Activated T-helper 17 cell treated with anti-CD3 and anti-CD28 coated beads, Interleukin-2, amount 50 U/mL, for 72 hours (primary cell): ENCODE measurements around the gene TRIM44. TPM values are rescaled to one million over a fixed set of nuclear protein-coding genes. Genes with fewer than 3 reads are reported as not detected.
"Not testable (repeated sequence)": the region's sequence is repeated elsewhere in the genome, so short reads cannot be mapped to it uniquely, and the experiment has no call there.

Source experiments
- ATAC-seq: fragments of 150-1000 bp; cut with Tn5 transposase; replicated peaks from 2 replicates; pipeline ENCODE4 v1.10.0; 2021; ENCODE audit warnings: mild to moderate bottlenecking, moderate library complexity
- H3K27ac Mint-ChIP-seq: one replicate; pipeline ENCODE4 v1.8.0; 2022; ENCODE audit warnings: mixed read lengths
- H3K27me3 Mint-ChIP-seq: one replicate; pipeline ENCODE4 v1.8.0; 2022; ENCODE audit warnings: mixed read lengths
- H3K36me3 Mint-ChIP-seq: one replicate; pipeline ENCODE4 v1.8.0; 2022; ENCODE audit warnings: low read depth, mild to moderate bottlenecking, mixed read lengths
- H3K4me1 Mint-ChIP-seq: one replicate; pipeline ENCODE4 v1.8.0; 2022; ENCODE audit warnings: mixed read lengths
- H3K4me3 Mint-ChIP-seq: one replicate; pipeline ENCODE4 v1.8.0; 2022; ENCODE audit warnings: mild to moderate bottlenecking, mixed read lengths
- H3K9me3 Mint-ChIP-seq: one replicate; pipeline ENCODE4 v1.8.0; 2022; ENCODE audit warnings: mixed read lengths
- total RNA-seq, 2 donors: library from RNA; stranded (reverse); gene quantifications; one replicate each; pipeline ENCODE4 v1.2.3, GENCODE V29; 2022

TRIM44 gene
- total RNA-seq, 2 donors from 2014 or later: 14.3 to 17.7 TPM

DNA sequence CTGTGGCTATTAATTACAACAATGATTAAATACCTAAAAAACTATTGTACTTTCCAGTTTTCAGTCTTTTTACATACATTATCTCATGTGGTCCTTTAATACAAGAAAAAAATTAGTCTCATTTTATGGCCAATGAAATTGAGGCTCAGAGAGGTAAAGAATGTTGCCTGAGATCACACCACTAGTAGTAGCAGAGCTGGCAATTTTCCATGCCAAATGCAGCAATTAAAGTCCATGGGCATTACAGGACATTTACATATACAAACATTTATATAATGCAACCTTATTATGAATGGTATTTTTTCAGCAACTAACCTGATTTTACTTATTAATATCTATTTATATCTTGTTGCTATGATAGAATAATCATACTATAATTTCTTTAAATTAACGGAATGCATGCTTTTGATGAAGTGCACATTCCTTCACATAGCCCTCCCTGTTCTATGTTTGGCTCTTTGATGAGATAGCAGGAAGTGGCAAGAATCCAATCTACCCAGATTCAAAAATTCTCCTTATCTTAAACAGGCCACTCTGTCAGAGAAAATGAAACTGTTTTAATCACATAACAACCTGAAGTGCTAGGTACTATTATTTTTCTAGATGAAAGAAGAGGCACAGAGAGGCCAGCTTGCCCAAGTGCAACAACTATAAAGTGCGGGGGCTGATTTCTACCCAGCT lies 160.4 kb downstream of the TRIM44 start:
- Mint-ChIP-seq H3K27ac (no peak overlapping the region), H3K4me1 (peaks cover 4% of the 10 kb centered on the region), H3K4me3 (no peak overlapping the region), H3K9me3 (no peaks in the 10 kb centered on the region), H3K36me3 (no peaks in the 10 kb centered on the region), H3K27me3 (no peaks in the 10 kb centered on the region)
- ATAC-seq: no peak

DNA sequence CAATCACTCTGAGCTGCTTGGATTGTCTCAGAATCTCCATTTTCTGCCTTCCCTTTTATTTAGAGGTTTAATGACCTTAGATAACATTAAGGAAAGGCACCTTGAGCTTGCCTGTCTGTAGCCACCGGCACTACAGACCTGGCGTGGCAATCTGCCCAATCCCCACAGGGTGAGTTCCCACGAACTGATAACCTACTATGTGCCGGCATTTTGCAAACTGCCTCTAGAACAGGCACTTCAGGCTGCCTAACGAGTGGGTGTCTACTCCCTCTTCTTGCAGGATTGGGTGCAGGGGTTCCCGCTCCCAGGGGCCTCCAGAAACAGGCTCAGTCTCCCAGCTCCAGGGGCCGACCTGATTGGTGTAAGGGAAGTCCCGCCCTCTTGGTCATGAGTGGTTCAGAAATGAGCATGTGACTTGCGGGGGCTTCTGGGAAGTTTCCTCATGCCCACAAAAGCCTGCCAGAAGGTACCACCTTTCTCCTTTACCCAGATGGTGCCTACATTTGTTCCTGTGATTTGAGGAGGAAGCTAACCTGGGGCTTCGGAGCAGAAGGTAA lies 161.2 kb downstream of the TRIM44 start:
- H3K27ac Mint-ChIP-seq: no peak overlapping the region
- no peaks in the 10 kb centered on the region for H3K27me3 Mint-ChIP-seq
- H3K36me3 Mint-ChIP-seq: no peaks in the 10 kb centered on the region
- no peaks in the 10 kb centered on the region for H3K9me3 Mint-ChIP-seq
- ATAC-seq: no peak
- no peak overlapping the region for H3K4me3 Mint-ChIP-seq
- peaks cover 4% of the 10 kb centered on the region for H3K4me1 Mint-ChIP-seq

DNA sequence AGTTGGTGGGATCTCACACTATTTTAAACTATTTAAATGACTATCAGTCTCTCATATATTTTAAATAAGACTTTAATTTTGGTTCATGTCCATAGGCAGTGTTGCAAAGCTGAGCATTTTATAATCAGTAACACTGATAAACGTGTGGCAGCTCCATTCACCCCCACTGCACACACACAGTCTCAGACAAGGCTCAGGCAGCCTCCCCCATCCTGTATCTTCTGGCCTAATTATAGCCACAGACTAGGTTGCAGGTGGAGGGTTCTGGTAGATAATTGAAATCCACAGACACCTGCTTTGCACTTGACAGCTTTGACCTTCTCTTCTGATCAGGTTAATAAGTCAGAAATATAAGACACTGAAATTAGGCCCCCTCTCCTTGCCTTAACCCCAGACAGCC lies 162.8 kb downstream of the TRIM44 start:
- Mint-ChIP-seq H3K4me1 (peaks cover 4% of the 10 kb centered on the region), H3K9me3 (no peaks in the 10 kb centered on the region), H3K27me3 (no peaks in the 10 kb centered on the region), H3K27ac (no peak overlapping the region), H3K4me3 (no peak overlapping the region), H3K36me3 (no peaks in the 10 kb centered on the region)
- ATAC-seq: no peak

DNA sequence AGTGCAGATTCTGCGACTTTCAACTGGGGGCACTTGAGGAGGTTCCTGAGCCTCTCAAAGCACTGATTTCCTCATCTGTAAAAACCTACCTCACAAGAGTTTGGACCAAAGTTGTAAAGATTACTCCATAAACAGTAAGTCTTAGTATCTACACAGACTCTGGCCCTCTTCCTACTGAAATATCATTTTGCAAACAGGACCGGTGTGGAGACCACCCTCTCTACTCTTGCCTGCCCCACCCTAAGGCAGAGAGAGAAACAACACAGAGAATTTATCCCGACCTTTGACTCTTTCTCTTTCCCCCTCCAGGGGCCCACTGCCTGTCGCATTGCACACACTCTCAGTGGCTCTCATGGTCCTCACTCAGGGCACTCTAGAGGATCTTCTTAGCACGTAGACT lies 163.4 kb downstream of the TRIM44 start:
- no peaks in the 10 kb centered on the region for H3K27me3 Mint-ChIP-seq
- ATAC-seq: no peak

DNA sequence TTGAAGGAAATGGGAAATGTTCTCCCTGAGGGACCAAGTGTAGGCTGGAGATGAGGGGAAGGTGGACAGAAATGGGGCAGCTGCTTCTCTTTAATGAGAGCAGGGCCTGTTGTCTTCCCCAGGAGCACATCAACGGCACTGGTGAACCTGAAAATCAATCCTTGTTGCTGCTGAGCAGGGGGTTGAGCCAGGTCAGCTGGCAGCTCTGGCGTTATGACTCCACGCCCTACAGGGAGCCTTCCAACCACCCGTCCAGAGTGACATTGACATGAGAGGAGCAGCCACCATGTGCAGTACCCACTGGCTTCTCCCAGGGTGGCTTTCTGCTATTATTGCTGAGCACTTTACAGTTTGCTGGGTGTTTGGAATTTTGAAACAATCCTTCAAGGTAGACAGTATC lies 164.4 kb downstream of the TRIM44 start:
- H3K4me3 Mint-ChIP-seq: no peak overlapping the region
- no peak for ATAC-seq

More for the DNA sequence above, 163.4 kb downstream of the TRIM44 start:
- no peaks in the 10 kb centered on the region for H3K9me3 Mint-ChIP-seq
- no peaks in the 10 kb centered on the region for H3K36me3 Mint-ChIP-seq
- H3K4me3 Mint-ChIP-seq: no peak overlapping the region
- H3K4me1 Mint-ChIP-seq: peaks cover 4% of the 10 kb centered on the region
- no peak overlapping the region for H3K27ac Mint-ChIP-seq

DNA sequence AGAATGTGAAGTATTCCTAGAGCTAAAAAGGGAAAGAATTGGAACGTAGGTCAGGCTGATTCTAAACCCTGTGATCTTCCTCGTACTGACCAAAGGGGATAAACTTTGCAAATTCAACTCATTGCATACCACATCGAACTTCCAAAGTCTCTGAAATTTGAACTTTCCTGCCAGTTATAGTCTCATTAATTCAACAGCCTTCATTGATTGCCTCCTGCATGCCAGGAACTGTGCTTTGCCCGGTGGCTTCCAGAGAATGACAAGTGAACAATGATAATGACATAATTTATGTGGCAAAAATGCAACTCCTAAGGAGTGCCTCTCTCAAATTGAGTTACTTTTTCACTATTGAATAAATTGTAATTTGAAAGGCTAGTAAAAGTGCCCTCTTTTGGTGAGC lies 173.6 kb downstream of the TRIM44 start:
- H3K4me1 Mint-ChIP-seq: no peaks in the 10 kb centered on the region
- H3K4me3 Mint-ChIP-seq: no peak overlapping the region
- no peak overlapping the region for H3K27ac Mint-ChIP-seq
- no peaks in the 10 kb centered on the region for H3K36me3 Mint-ChIP-seq
- H3K9me3 Mint-ChIP-seq: no peaks in the 10 kb centered on the region
- ATAC-seq: no peak
- H3K27me3 Mint-ChIP-seq: peaks cover 8% of the 10 kb centered on the region

More for the DNA sequence above, 164.4 kb downstream of the TRIM44 start:
- Mint-ChIP-seq H3K27ac (no peak overlapping the region), H3K9me3 (no peaks in the 10 kb centered on the region), H3K4me1 (peaks cover 3% of the 10 kb centered on the region), H3K36me3 (no peaks in the 10 kb centered on the region), H3K27me3 (no peaks in the 10 kb centered on the region)

DNA sequence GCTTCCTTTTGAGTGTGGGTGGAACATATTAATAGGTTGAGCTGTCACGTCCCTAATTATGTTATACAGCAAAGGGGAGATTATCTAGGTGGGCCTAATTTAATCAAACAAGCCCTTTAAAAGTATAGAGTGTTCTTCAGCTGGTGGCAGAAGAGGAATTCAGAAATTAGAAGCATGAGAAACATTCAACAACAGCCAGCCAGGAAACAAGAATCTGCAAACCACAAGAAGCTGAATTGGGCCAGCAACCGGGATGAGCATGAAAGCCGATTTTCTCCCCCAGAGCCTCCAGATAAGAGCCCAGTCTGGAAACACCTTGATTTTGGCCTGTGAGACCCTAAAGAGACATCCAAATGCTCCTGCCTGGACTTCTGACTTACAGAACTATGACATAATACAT lies 175.5 kb downstream of the TRIM44 start:
- Mint-ChIP-seq H3K36me3 (no peaks in the 10 kb centered on the region), H3K4me1 (no peaks in the 10 kb centered on the region), H3K4me3 (no peak overlapping the region), H3K27ac (no peak overlapping the region), H3K27me3 (peaks cover 8% of the 10 kb centered on the region), H3K9me3 (peaks cover 4% of the 10 kb centered on the region)
- no peak for ATAC-seq

DNA sequence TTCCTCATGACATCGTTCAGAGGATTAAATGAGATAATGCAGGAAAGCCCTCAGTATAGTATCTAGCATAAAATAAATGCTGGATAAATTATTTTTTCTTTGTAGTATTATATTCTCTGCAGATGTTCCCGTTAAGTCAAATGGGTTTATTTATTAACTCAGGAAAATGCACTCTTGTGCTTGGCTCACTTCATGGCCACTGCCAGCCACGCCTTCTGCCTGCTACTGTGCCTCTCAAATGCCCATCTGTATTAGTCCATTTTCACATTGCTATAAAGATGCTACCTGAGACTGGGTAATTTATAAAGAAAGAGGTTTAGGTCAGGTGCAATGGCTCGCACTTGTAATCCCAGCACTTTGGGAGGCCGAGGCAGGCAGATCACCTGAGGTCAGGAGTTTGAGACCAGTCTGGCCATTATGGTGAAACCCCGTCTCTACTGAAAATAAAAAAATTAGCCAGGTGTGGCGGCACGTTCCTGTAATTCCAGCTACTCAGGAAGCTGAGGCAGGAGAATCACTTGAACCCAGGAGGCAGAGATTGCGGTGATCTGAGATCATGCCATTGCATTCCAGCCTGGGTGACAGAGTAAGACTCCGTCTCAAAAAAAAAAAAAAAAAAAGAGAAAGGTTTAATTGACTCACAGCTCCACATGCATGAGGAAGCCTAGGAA lies 176.3 kb downstream of the TRIM44 start:
- not testable (repeated sequence) for H3K36me3 Mint-ChIP-seq, H3K4me3 Mint-ChIP-seq, ATAC-seq, H3K4me1 Mint-ChIP-seq, H3K27me3 Mint-ChIP-seq, H3K9me3 Mint-ChIP-seq, H3K27ac Mint-ChIP-seq

DNA sequence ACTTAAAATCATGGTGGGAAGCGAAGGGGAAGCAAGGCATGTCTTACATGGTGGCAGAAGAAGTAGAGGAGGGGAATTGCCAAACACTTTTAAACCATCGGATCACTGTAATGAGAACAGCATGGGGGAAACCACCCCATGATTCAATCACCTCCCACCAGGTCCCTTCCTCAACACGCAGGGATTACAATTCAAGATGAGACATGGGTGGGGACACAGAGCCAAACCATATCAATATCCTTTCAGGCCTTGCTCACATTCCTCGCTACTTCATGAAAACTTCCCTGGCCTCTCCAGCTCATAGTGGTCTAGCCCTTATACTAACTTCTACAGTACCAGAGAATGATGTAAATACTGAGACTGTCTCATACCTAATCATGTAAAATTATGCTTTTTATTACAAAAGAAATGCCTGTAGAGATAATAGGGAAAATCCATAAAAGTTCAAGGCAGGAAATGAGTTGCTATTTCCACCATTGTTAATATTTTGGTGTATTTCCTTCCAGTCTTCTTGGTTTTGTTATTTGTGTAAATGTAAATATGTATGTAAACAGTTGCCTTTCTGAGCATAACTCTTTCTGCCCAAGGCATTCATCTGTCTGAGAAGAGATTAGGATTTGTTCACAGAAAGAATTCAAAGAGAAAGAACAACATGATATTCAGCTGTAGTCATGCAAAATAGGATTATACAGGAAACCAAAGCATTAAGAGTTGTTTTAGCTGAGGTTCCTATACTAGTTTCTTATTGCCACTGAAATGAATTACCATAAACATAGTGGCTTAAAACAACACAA lies 177.0 kb downstream of the TRIM44 start:
- no peak for ATAC-seq
- Mint-ChIP-seq H3K27me3 (peaks cover 11% of the 10 kb centered on the region), H3K36me3 (no peaks in the 10 kb centered on the region), H3K4me3 (no peak overlapping the region), H3K9me3 (peaks cover 4% of the 10 kb centered on the region), H3K4me1 (no peaks in the 10 kb centered on the region), H3K27ac (no peak overlapping the region)

DNA sequence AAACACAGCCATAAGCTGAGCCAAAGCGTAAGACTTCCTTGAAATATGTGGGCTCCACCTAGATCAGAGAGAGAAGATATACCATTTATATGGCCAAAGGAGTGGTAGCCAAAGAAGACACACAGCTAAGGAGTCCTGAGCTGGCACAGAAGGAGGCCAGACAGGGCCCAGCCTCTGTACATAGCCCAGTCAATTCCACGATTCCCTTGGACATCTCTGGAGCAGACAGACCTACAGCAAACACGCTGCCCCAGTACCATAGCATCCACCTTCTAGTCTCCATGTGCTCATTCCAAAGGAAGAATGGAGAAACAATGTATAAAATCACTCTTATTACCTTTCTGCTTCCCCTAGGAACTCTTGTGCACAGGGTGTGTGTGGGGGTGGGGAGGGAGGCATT lies 179.2 kb downstream of the TRIM44 start:
- no peak overlapping the region for H3K27ac Mint-ChIP-seq
- H3K36me3 Mint-ChIP-seq: no peaks in the 10 kb centered on the region
- peaks cover 4% of the 10 kb centered on the region for H3K9me3 Mint-ChIP-seq
- no peak overlapping the region for H3K4me3 Mint-ChIP-seq
- peaks cover 16% of the 10 kb centered on the region for H3K27me3 Mint-ChIP-seq
- H3K4me1 Mint-ChIP-seq: no peaks in the 10 kb centered on the region
- ATAC-seq: no peak

DNA sequence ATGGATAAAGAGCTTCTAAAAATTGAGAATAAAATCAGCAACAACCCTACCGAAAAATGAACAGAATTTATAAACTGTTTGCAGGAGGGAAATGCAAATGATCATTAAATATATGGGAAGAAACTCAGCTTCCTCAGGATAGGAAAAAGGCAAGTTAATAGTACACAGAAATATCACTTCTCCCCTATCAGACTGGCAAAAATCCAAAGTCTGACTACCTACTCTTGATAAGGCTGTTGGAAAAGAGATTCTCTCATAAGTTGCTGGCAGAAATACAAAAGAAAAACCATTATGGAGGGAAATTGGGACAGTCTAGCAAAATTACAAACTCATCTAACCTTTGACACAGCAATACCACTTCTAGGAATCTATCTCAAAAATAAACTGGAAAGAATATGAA lies 180.4 kb downstream of the TRIM44 start:
- H3K4me3 Mint-ChIP-seq: no peak overlapping the region
- H3K4me1 Mint-ChIP-seq: no peaks in the 10 kb centered on the region
- H3K9me3 Mint-ChIP-seq: peaks cover 4% of the 10 kb centered on the region
- no peak overlapping the region for H3K27ac Mint-ChIP-seq
- no peak for ATAC-seq
- peaks cover 18% of the 10 kb centered on the region for H3K27me3 Mint-ChIP-seq
- no peaks in the 10 kb centered on the region for H3K36me3 Mint-ChIP-seq

DNA sequence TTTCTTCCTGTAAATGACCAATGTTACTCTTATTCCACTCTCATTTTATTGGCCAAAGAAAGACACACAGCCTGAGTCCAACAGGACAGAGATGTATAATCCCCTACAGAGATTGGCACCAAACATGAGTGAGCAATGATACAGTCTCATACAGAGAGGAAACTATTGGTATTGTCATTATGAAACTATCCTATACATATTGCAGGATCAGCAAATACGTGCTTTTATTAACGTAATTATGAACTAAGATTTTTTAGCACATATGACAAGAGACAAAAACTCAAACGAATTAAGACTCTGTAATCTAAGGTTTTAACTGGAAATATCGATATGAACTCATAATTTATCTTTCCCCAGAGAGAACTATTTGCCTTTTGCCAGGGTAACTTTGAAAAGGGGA lies 182.0 kb downstream of the TRIM44 start:
- no peak overlapping the region for H3K27ac Mint-ChIP-seq
- H3K27me3 Mint-ChIP-seq: peaks cover 21% of the 10 kb centered on the region
- no peak overlapping the region for H3K4me3 Mint-ChIP-seq
- ATAC-seq: no peak
- H3K36me3 Mint-ChIP-seq: no peaks in the 10 kb centered on the region
- no peaks in the 10 kb centered on the region for H3K4me1 Mint-ChIP-seq
- peaks cover 4% of the 10 kb centered on the region for H3K9me3 Mint-ChIP-seq

DNA sequence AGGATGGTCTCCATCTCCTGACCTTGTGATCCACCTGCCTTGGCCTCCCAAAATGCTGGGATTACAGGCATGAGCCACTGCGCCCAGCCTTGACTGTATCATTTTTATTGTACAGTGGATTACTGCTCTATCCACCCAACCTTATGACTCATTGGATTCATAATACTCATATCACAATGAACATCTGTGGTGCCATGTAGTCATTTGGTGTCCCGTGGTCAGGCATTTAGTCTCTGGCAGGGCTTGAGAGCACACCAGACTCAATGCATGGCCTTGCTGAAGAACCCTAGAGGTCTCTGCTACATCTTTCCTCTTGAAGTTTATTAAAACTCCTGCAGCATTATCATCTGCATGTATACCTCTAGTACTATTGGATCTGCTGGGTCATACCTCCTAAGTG lies 183.3 kb downstream of the TRIM44 start:
- H3K4me1 Mint-ChIP-seq: no peaks in the 10 kb centered on the region
- no peak overlapping the region for H3K4me3 Mint-ChIP-seq
- ATAC-seq: peak; percentile 55
- H3K27ac Mint-ChIP-seq: no peak overlapping the region
- H3K27me3 Mint-ChIP-seq: peaks cover 17% of the 10 kb centered on the region
- no peaks in the 10 kb centered on the region for H3K36me3 Mint-ChIP-seq
- peaks cover 4% of the 10 kb centered on the region for H3K9me3 Mint-ChIP-seq

DNA sequence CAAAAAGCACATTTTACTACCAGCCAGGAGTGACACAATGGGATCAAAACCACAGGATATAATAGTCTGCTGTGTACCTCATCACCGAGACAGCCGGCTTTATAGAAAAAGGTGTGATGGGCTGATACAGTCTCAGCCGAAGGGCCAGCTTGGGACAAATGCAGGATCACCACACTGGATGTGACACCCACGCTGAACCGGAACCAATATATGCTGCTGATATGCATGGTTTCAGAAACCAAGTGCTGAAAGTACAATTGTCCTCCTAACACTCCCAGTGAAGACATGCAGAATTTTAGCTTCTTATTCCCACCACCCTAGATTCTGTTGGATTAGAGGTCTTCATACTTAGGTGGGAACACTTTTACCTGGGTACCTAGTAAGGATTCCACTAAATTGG lies 184.3 kb downstream of the TRIM44 start:
- Mint-ChIP-seq H3K36me3 (no peaks in the 10 kb centered on the region), H3K9me3 (no peaks in the 10 kb centered on the region), H3K4me3 (no peak overlapping the region), H3K27me3 (peaks cover 17% of the 10 kb centered on the region), H3K4me1 (no peaks in the 10 kb centered on the region), H3K27ac (no peak overlapping the region)
- ATAC-seq: no peak

DNA sequence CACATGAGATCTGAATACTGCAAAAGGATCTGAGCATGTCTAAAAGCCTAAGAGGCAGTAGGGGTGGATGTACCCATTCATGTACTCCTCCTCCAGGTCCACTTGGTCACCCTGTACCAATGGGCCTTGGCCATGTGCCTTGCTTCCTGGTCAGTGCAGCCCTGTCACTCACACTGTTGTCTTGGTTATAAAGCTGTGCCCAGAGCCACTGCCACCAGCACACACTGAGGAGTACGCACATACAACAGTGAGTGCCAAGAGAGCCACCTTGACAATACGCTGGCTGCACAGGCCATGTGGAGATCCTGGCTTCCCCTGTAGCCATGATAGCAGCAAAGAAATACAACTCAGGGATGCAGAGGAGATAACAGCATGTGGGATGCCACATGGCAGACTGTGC lies 184.9 kb downstream of the TRIM44 start:
- H3K9me3 Mint-ChIP-seq: no peaks in the 10 kb centered on the region
- H3K27me3 Mint-ChIP-seq: peaks cover 17% of the 10 kb centered on the region

More for the DNA sequence above, 184.9 kb downstream of the TRIM44 start:
- H3K27ac Mint-ChIP-seq: no peak overlapping the region
- no peak overlapping the region for H3K4me3 Mint-ChIP-seq
- no peak for ATAC-seq
- H3K4me1 Mint-ChIP-seq: no peaks in the 10 kb centered on the region
- no peaks in the 10 kb centered on the region for H3K36me3 Mint-ChIP-seq
